Measurements from ENCODE around the gene RFX6.
"Not testable (repeated sequence)": the region's sequence is repeated elsewhere in the genome, so short reads cannot be mapped to it uniquely, and the experiment has no call there.

RFX6 gene, protein sequence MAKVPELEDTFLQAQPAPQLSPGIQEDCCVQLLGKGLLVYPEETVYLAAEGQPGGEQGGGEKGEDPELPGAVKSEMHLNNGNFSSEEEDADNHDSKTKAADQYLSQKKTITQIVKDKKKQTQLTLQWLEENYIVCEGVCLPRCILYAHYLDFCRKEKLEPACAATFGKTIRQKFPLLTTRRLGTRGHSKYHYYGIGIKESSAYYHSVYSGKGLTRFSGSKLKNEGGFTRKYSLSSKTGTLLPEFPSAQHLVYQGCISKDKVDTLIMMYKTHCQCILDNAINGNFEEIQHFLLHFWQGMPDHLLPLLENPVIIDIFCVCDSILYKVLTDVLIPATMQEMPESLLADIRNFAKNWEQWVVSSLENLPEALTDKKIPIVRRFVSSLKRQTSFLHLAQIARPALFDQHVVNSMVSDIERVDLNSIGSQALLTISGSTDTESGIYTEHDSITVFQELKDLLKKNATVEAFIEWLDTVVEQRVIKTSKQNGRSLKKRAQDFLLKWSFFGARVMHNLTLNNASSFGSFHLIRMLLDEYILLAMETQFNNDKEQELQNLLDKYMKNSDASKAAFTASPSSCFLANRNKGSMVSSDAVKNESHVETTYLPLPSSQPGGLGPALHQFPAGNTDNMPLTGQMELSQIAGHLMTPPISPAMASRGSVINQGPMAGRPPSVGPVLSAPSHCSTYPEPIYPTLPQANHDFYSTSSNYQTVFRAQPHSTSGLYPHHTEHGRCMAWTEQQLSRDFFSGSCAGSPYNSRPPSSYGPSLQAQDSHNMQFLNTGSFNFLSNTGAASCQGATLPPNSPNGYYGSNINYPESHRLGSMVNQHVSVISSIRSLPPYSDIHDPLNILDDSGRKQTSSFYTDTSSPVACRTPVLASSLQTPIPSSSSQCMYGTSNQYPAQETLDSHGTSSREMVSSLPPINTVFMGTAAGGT

DNA sequence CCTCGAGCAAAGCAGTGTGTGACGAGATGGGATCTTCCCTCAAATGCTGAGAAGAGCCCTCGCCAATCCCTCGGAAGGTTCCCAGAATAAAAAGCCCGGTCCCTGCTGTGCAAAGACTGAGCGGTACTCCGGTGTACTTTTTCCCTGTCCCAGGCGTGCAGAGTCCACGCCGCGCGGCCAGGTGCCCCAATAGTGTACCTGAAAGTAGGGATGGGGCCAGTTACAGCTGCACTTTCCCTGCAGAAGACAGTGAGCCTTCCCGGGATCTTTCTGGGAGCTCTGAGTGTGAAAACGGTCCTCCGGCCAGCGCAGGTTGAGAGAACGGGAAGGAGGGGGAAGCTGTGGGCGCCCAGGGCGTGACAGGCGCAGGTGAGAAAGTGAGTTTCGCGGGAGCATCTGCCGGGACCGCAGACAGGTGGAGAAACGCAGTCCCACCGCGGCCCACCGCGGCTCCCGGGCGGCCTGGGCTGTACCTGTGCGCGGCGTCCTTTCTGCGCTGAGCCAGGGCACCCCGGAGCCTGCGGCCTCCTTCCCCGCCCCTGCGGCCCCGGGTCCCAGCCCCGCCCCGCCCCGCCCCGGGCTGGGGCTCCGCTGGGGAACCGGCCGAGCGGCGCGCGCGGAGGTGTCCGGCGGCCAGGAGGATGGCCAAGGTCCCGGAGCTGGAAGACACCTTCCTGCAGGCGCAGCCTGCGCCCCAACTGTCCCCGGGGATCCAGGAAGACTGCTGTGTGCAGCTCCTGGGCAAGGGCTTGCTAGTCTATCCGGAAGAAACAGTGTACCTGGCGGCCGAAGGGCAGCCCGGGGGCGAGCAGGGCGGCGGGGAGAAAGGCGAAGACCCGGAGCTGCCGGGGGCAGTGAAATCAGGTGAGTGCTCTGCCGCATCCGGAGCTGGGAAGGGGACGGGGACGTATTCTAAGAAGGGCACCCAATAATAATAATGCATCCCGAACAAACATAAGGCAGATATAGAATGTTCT, at the start of gene RFX6:
RFX6 (plus strand) TSS at position 608 of the 977 bp plus-strand sequence; CDS start at position 642, 34 bp downstream.
- Histone ChIP-seq H3K36me3 (ENCODE audit: insufficient read depth, low read length) (no peaks in the 10 kb centered on the region), H3K9me3 (ENCODE audit: low read depth, low read length) (no peaks in the 10 kb centered on the region), H3K9ac (ENCODE audit: insufficient read length) (no peak within 1 kb of the TSS), H3K27ac (no peak within 1 kb of the TSS), H3K4me3 (no peak within 1 kb of the TSS)
- TF ChIP-seq FOXP2 (optimal IDR thresholded peaks at IDR 0.05; ENCODE audit: control extremely low read depth, extremely low read length, insufficient read depth) (no peak), POLR2AphosphoS5 (IDR thresholded peaks at IDR 0.05; ENCODE audit: borderline replicate concordance, low read depth, low read length) (no peak), EZH2 (IDR thresholded peaks at IDR 0.05) (no peak)
- DNase-seq (ENCODE audit: low read depth, low spot score): no peak

GRCh38 chr6:116827561-116828240, 49.3 kb upstream of the RFX6 start:
- TF ChIP-seq POLR2AphosphoS5 (IDR thresholded peaks at IDR 0.05; ENCODE audit: borderline replicate concordance, low read depth, low read length): no peak
- no peak overlapping the region for H3K9ac ChIP-seq (ENCODE audit: insufficient read length)
- H3K4me3 ChIP-seq: no peak overlapping the region
- no peaks in the 10 kb centered on the region for H3K9me3 ChIP-seq (ENCODE audit: low read depth, low read length)
- no peaks in the 10 kb centered on the region for H3K36me3 ChIP-seq (ENCODE audit: insufficient read depth, low read length)
- no peak for DNase-seq (ENCODE audit: low read depth, low spot score)
- no peak overlapping the region for H3K27ac ChIP-seq

DNA sequence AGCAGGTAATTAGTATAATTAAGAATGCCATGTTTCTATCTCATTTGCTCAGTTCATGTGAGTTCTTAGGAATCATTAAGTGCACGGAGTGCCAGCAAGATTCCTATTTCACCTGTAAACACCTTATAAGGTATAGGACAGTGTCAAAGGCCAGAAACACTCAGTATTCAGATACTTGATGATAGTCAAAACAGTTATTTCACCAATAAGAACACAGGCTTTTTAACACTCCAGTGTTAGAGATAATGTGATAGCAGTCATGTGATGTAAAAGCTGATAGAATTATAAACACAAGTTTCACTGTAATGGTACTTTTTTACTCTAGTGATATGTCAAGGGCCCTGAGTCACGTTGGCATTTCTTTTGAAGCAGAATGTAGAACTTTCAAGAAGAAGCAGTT, 48.1 kb upstream of the RFX6 start, which contains the start of gene GPRC6A:
GPRC6A (minus strand) TSS at position 101 of the 400 bp plus-strand sequence; CDS start at position 31, 70 bp downstream.
- Histone ChIP-seq H3K9ac (ENCODE audit: insufficient read length) (no peak within 1 kb of the TSS), H3K9me3 (ENCODE audit: low read depth, low read length) (no peaks in the 10 kb centered on the region), H3K36me3 (ENCODE audit: insufficient read depth, low read length) (no peaks in the 10 kb centered on the region), H3K27ac (no peak within 1 kb of the TSS), H3K4me3 (no peak within 1 kb of the TSS)
- TF ChIP-seq POLR2AphosphoS5 (IDR thresholded peaks at IDR 0.05; ENCODE audit: borderline replicate concordance, low read depth, low read length): no peak
- no peak for TF ChIP-seq FOXP2 (optimal IDR thresholded peaks at IDR 0.05; ENCODE audit: control extremely low read depth, extremely low read length, insufficient read depth)
- TF ChIP-seq EZH2 (IDR thresholded peaks at IDR 0.05): no peak
- no peak for DNase-seq (ENCODE audit: low read depth, low spot score)

- H3K27ac ChIP-seq; H3K36me3 ChIP-seq (ENCODE audit: insufficient read depth, low read length); DNase-seq (ENCODE audit: low read depth, low spot score): not testable (repeated sequence)
Observed at GRCh38 chr6:116834526-116834925, 42.5 kb upstream of the RFX6 start.

DNA sequence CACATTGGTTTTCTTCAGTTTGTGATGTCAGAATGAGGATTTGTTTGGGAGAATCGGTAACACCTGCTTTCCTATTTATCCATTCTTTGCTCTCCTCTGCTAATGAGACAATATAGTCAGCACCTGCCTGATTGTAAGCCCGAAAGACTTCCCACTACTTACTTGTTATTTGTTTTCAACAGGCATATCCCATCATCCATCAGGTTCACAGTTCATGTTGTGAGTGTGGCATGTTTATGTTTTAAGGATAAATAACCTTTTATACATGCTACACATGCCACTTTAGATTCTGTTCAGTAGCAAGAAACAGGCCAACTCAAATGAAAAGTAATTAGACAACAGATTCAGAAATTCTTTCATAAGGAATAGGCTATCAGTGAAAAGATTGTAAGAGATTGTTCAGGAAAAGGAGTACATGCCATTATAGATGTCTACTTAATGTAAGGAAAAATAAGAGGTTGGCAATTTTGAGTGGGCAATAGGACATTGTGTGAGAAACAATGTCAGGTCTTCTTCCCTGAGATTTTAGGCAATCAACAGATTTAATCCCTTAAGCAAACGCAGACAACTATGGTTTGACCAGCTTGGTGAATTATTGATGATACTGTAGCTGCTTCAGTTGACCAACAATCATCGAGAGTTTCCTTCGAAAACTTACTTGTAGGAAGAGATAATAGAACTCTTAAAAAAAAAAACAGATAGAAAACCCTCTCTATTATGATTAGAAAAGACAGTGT, 40.3 kb upstream of the RFX6 start:
- no peak for DNase-seq (ENCODE audit: low read depth, low spot score)
- TF ChIP-seq POLR2AphosphoS5 (IDR thresholded peaks at IDR 0.05; ENCODE audit: borderline replicate concordance, low read depth, low read length) (no peak), EZH2 (IDR thresholded peaks at IDR 0.05) (no peak), FOXP2 (optimal IDR thresholded peaks at IDR 0.05; ENCODE audit: control extremely low read depth, extremely low read length, insufficient read depth) (no peak)
- Histone ChIP-seq H3K27ac (no peak overlapping the region), H3K9ac (ENCODE audit: insufficient read length) (no peak overlapping the region), H3K4me3 (no peak overlapping the region), H3K36me3 (ENCODE audit: insufficient read depth, low read length) (no peaks in the 10 kb centered on the region), H3K9me3 (ENCODE audit: low read depth, low read length) (no peaks in the 10 kb centered on the region)

More at GRCh38 chr6:116834526-116834925, 42.5 kb upstream of the RFX6 start:
- not testable (repeated sequence) for H3K9ac ChIP-seq (ENCODE audit: insufficient read length); H3K4me3 ChIP-seq; H3K9me3 ChIP-seq (ENCODE audit: low read depth, low read length)

- no peak for TF ChIP-seq FOXP2 (optimal IDR thresholded peaks at IDR 0.05; ENCODE audit: control extremely low read depth, extremely low read length, insufficient read depth)
- no peak for TF ChIP-seq POLR2AphosphoS5 (IDR thresholded peaks at IDR 0.05; ENCODE audit: borderline replicate concordance, low read depth, low read length)
- no peak for TF ChIP-seq EZH2 (IDR thresholded peaks at IDR 0.05)
- Histone ChIP-seq H3K36me3 (ENCODE audit: insufficient read depth, low read length) (no peaks in the 10 kb centered on the region), H3K9ac (ENCODE audit: insufficient read length) (no peak overlapping the region), H3K4me3 (no peak overlapping the region), H3K9me3 (ENCODE audit: low read depth, low read length) (no peaks in the 10 kb centered on the region), H3K27ac (no peak overlapping the region)
- DNase-seq (ENCODE audit: low read depth, low spot score): no peak
Observed at GRCh38 chr6:116840091-116840490, 37.0 kb upstream of the RFX6 start.

- Histone ChIP-seq H3K4me3 (no peak overlapping the region), H3K27ac (no peak overlapping the region), H3K9me3 (ENCODE audit: low read depth, low read length) (no peaks in the 10 kb centered on the region), H3K36me3 (ENCODE audit: insufficient read depth, low read length) (no peaks in the 10 kb centered on the region), H3K9ac (ENCODE audit: insufficient read length) (no peak overlapping the region)
- DNase-seq (ENCODE audit: low read depth, low spot score): no peak
- no peak for TF ChIP-seq POLR2AphosphoS5 (IDR thresholded peaks at IDR 0.05; ENCODE audit: borderline replicate concordance, low read depth, low read length)
- TF ChIP-seq EZH2 (IDR thresholded peaks at IDR 0.05): no peak
- no peak for TF ChIP-seq FOXP2 (optimal IDR thresholded peaks at IDR 0.05; ENCODE audit: control extremely low read depth, extremely low read length, insufficient read depth)
Observed at GRCh38 chr6:116842459-116842858, 34.6 kb upstream of the RFX6 start.
